HCT116 (cell line): ENCODE data around the gene KLHDC4. TPM values are rescaled to one million over a fixed set of nuclear protein-coding genes. Genes with fewer than 3 reads are reported as not detected.

Experiments used
- ATAC-seq: fragments of 200-7000 bp; cut with Tn5 transposase; 2 replicates; pipeline ENCODE4 v1.9.1; 2020; ENCODE audit warnings: mild to moderate bottlenecking, moderate library complexity
- BruUV-seq: library from RNA; stranded (reverse); fragments of 400-500 nt; replicated peaks from 2 replicates; lab custom pipeline; 2021; lab: Mats Ljungman, UMichigan
- CTCF ChIA-PET: fragments of 300-600 bp; sonication (Branson Sonifier 250); formaldehyde crosslinking; loops from one replicate; lab custom pipeline; 2021; ENCODE audit warnings: antibody characterized with exemption; lab: Charles Lee
- POLR2A ChIA-PET: fragments of 300-600, 350-600 bp; sonication (Branson Sonifier 250); formaldehyde crosslinking; loops from one replicate; lab custom pipeline; 2021; ENCODE audit warnings: antibody characterized with exemption; lab: Charles Lee
- RAD21 ChIA-PET, 2 experiments: fragments of 300-600 bp; sonication (Branson Sonifier 250); formaldehyde crosslinking; loops; one replicate each; lab custom pipeline; 2023; ENCODE audit warnings: low total read pairs in 2 of 2; ENCODE audit not compliant: uncharacterized antibody in 2 of 2, unreplicated experiment in 2 of 2, low non-redundant PET in 1 of 2; lab: Charles Lee
- DNase-seq: peaks from one replicate; pipeline ENCODE4 v3.0.0-alpha.2; 2010; ENCODE audit warnings: low read depth, low spot score
- H2AFZ ChIP-seq: fragments of 200-600 bp; shearing (Covaris generic), sonication (generic); 2 replicates; pipeline ENCODE4 v1.6.1; 2017; ENCODE audit warnings: low read depth, mixed run types, mixed read lengths, antibody characterized with exemption, low read length; ENCODE audit not compliant: poor library complexity, severe bottlenecking
- H3K27ac ChIP-seq: 2 replicates; pipeline ENCODE4 v1.5.1; 2012; ENCODE audit warnings: low read depth, low read length
- H3K27me3 ChIP-seq: fragments of 200-600 bp; sonication (generic); 2 replicates; pipeline ENCODE4 v1.6.1; 2016; ENCODE audit warnings: mixed run types, low read length, mixed read lengths; ENCODE audit not compliant: insufficient read depth
- H3K36me3 ChIP-seq, 2 experiments: fragments of 200-500 bp in 1 of 2; fragments of 200-600 bp in 1 of 2; sonication (Bioruptor generic) in 1 of 2; sonication (generic) in 1 of 2; 2 replicates each; pipeline versions ENCODE4 v1.5.1 to v1.6.1; 2014 to 2016; ENCODE audit warnings: low read length in 2 of 2, inconsistent platforms in 1 of 2, mixed read lengths in 1 of 2, mixed run types in 1 of 2; ENCODE audit not compliant: insufficient read depth in 2 of 2, control insufficient read depth in 1 of 2
- H3K4me1 ChIP-seq, 2 experiments: fragments of 200-600 bp in 1 of 2; sonication (generic) in 1 of 2; 2 replicates each; pipeline versions ENCODE4 v1.5.1 to v1.6.1; 2012 to 2017; ENCODE audit warnings: low read length in 2 of 2, inconsistent platforms in 1 of 2, mild to moderate bottlenecking in 1 of 2, mixed read lengths in 1 of 2, mixed run types in 1 of 2, moderate library complexity in 1 of 2; ENCODE audit not compliant: insufficient read depth in 2 of 2, control insufficient read depth in 1 of 2
- H3K4me2 ChIP-seq: fragments of 200-600 bp; sonication (generic); 2 replicates; pipeline ENCODE4 v1.6.1; 2017; ENCODE audit warnings: mixed run types, low read length, mixed read lengths
- H3K4me3 ChIP-seq, 2 experiments: fragments of 200-600 bp in 1 of 2; sonication (generic) in 1 of 2; replicated peaks in 1 of 2; 2 replicates each; pipeline ENCODE4 v1.5.1; 2011 to 2016; ENCODE audit warnings: low read length in 2 of 2, control low read depth in 1 of 2, low read depth in 1 of 2, mild to moderate bottlenecking in 1 of 2, mixed read lengths in 1 of 2, mixed run types in 1 of 2
- H3K79me2 ChIP-seq: fragments of 200-600 bp; sonication (generic); 2 replicates; pipeline ENCODE4 v1.6.1; 2017; ENCODE audit warnings: mild to moderate bottlenecking, mixed run types, low read length, moderate library complexity, mixed read lengths; ENCODE audit not compliant: insufficient read depth
- H3K9ac ChIP-seq: fragments of 200-600 bp; sonication (generic); 2 replicates; pipeline ENCODE4 v1.6.1; 2016; ENCODE audit warnings: low read length, mixed read lengths
- H3K9me2 ChIP-seq: fragments of 200-600 bp; sonication (generic), shearing (Covaris generic); 2 replicates; pipeline ENCODE4 v1.6.1; 2017; ENCODE audit warnings: mixed run types, mild to moderate bottlenecking, moderate library complexity; ENCODE audit not compliant: insufficient read depth
- H3K9me3 ChIP-seq, 2 experiments: fragments of 200-500 bp in 1 of 2; fragments of 200-600 bp in 1 of 2; sonication (Bioruptor generic) in 1 of 2; sonication (generic) in 1 of 2; 2 replicates each; pipeline ENCODE4 v1.6.1; 2014 to 2017; ENCODE audit warnings: low read length in 2 of 2, mixed read lengths in 2 of 2, inconsistent platforms in 1 of 2, low read depth in 1 of 2, mild to moderate bottlenecking in 1 of 2, mixed run types in 1 of 2, moderate library complexity in 1 of 2; ENCODE audit not compliant: control insufficient read depth in 1 of 2, insufficient read depth in 1 of 2
- H4K20me1 ChIP-seq: fragments of 200-600 bp; sonication (generic), shearing (Covaris generic); 2 replicates; pipeline ENCODE4 v1.6.1; 2017; ENCODE audit warnings: mixed run types, mild to moderate bottlenecking, moderate library complexity; ENCODE audit not compliant: insufficient read depth
- ATF3 ChIP-seq: IDR thresholded peaks from 2 replicates; pipeline ENCODE4 v1.6.1; 2012
- CBX3 ChIP-seq: IDR thresholded peaks from 2 replicates; pipeline ENCODE4 v1.6.1; 2012; ENCODE audit warnings: low read depth
- CEBPB ChIP-seq: IDR thresholded peaks from 2 replicates; pipeline ENCODE4 v1.6.1; 2012; ENCODE audit warnings: low read depth
- EGR1 ChIP-seq: IDR thresholded peaks from 2 replicates; pipeline ENCODE4 v1.6.1; 2012; ENCODE audit warnings: low read depth
- EZH2 ChIP-seq: fragments of 200-600 bp; sonication (generic); IDR thresholded peaks from 2 replicates; pipeline ENCODE4 v1.6.1; 2017; ENCODE audit warnings: antibody characterized with exemption, mixed run types
- EZH2phosphoT487 ChIP-seq: fragments of 200-600 bp; IDR thresholded peaks from 2 replicates; pipeline ENCODE4 v1.6.1; 2018; ENCODE audit warnings: antibody characterized with exemption, borderline replicate concordance
- FOSL1 ChIP-seq: IDR thresholded peaks from 2 replicates; pipeline ENCODE4 v1.6.1; 2012; ENCODE audit warnings: low read depth
- RAD21 ChIP-seq: IDR thresholded peaks from 2 replicates; pipeline ENCODE4 v1.6.1; 2012; ENCODE audit warnings: low read depth, mild to moderate bottlenecking
- SIN3A ChIP-seq: IDR thresholded peaks from 2 replicates; pipeline ENCODE4 v1.6.1; 2012; ENCODE audit warnings: low read depth
- TCF7L2 ChIP-seq: IDR thresholded peaks from 2 replicates; pipeline ENCODE4 v1.7.0; 2011; ENCODE audit warnings: borderline replicate concordance, inconsistent platforms; ENCODE audit not compliant: insufficient read depth, insufficient read length; ENCODE audit errors: extremely low read depth
- ZBTB33 ChIP-seq: IDR thresholded peaks from 2 replicates; pipeline ENCODE4 v1.6.1; 2011; ENCODE audit warnings: mild to moderate bottlenecking, low read length, moderate library complexity; ENCODE audit not compliant: insufficient replicate concordance; ENCODE audit errors: extremely low read depth
- ZFX ChIP-seq: fragments of 450-650 bp; IDR thresholded peaks from 2 replicates; pipeline ENCODE4 v1.6.1; 2017
- ZNF274 ChIP-seq: fragments of 200-500 bp; sonication (Bioruptor generic); IDR thresholded peaks from 2 replicates; pipeline ENCODE4 v1.6.1; 2014; ENCODE audit warnings: mild to moderate bottlenecking, low read depth, low read length, inconsistent platforms
- intact Hi-C: fragments of 100-400 bp; cut with micrococcal nuclease; formaldehyde crosslinking; loops from 2 replicates; pipeline ENCODE4 v1.10.0; 2022
- total RNA-seq: library from RNA; stranded (reverse); gene quantifications from one replicate; pipeline ENCODE4 v1.2.1, GENCODE V29; 2021; ENCODE audit not compliant: unreplicated experiment
- TF ChIP-seq, protein P1 (sequence below): IDR thresholded peaks from 2 replicates; pipeline ENCODE4 v1.6.1; 2012; ENCODE audit warnings: low read depth

The KLHDC4 gene
- total RNA-seq, 1 experiment from 2014 or later = 107 TPM

GRCh38 chr16:87705771-87706277 is 60.0 kb downstream of the KLHDC4 start:
- Histone ChIP-seq H2AFZ (no peak overlapping the region), H4K20me1 (no peaks in the 10 kb centered on the region), H3K27me3 (no peaks in the 10 kb centered on the region), H3K4me2 (no peak overlapping the region), H3K4me1 (no peaks in the 10 kb centered on the region), H3K9ac (no peak overlapping the region), H3K36me3 (peaks cover 8 to 29% of the 10 kb centered on the region in 2 experiments; a peak in 3 of 4 replicates), H3K27ac (no peak overlapping the region), H3K9me3 (no peaks in the 10 kb centered on the region), H3K9me2 (no peaks in the 10 kb centered on the region), H3K4me3 (no peak overlapping the region), H3K79me2 (peaks cover 11% of the 10 kb centered on the region; the same call in 1 of the 2 replicates)
- TF ChIP-seq EZH2 (no peak), ZFX (no peak), FOSL1 (no peak)
- ChIA-PET POLR2A (no interaction called here), CTCF (interaction anchor here (1.1 kb wide), 1 partner anchor 24 kb away, joined by 3 read pairs; no protein-coding TSS in a partner anchor), RAD21 (interaction anchor here in 1 of 2 experiments (0.6 kb wide), 1 partner anchor 11 kb away, joined by 4 read pairs; no protein-coding TSS in a partner anchor)
- intact Hi-C loops = no loop called here
- ATAC-seq (no peak), DNase-seq (no peak)
- no TSS peak for BruUV-seq

DNA sequence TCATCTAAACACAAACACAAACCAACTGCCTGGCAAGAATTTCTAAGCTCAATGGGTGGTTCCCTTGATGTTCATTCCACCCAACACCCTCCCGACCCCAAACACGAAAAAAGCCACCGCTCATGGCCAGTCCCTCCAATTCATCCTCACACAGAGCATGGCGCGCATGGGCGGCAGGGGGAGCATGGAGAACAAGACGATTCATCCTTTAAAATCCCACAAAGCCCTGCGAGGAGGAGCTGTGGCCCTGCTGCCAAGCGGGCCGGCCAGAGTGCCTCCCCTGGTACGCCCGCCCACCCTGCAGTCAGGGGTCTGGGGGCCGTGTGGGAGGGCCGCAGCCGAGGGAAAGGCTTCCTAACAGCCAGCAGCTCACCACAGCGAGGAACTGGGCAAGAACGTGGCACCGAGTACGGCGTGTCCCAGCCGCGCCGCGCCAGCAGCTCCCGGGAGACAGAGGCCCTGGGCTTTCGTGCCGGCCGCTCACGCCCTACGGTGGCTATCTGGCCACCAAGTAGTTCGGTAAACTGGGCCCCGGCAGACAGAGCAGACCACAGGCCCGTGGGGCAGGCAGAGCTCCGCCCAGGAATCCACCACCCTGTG is 60.9 kb downstream of the KLHDC4 start:
- BruUV-seq = no TSS peak
- POLR2A ChIA-PET = no interaction called here
- CTCF ChIA-PET = interaction anchor here (1.1 kb wide), 1 partner anchor 23 kb away, joined by 3 read pairs; no protein-coding TSS in a partner anchor
- Histone ChIP-seq H3K36me3 (peaks cover 5 to 25% of the 10 kb centered on the region in 2 experiments; a peak in 3 of 4 replicates), H3K4me3 (no peak overlapping the region), H2AFZ (no peak overlapping the region), H3K9me2 (no peaks in the 10 kb centered on the region), H3K9ac (no peak overlapping the region), H3K4me1 (no peaks in the 10 kb centered on the region), H3K27ac (no peak overlapping the region), H3K9me3 (no peaks in the 10 kb centered on the region), H3K4me2 (no peak overlapping the region), H3K27me3 (no peaks in the 10 kb centered on the region), H3K79me2 (peaks cover 11% of the 10 kb centered on the region; the same call in 1 of the 2 replicates), H4K20me1 (no peaks in the 10 kb centered on the region)
- intact Hi-C loops = no loop called here
- DNase-seq = no peak
- RAD21 ChIA-PET = no interaction called here
- ATAC-seq = no peak
- TF ChIP-seq EZH2phosphoT487 = no peak
- no peak for TF ChIP-seq RAD21
- no peak for TF ChIP-seq ATF3
- TF ChIP-seq EZH2 = no peak
- no peak for TF ChIP-seq ZBTB33
- TF ChIP-seq ZFX = no peak
- no peak for TF ChIP-seq SIN3A
- TF ChIP-seq EGR1 = no peak
- TF ChIP-seq, protein P1, sequence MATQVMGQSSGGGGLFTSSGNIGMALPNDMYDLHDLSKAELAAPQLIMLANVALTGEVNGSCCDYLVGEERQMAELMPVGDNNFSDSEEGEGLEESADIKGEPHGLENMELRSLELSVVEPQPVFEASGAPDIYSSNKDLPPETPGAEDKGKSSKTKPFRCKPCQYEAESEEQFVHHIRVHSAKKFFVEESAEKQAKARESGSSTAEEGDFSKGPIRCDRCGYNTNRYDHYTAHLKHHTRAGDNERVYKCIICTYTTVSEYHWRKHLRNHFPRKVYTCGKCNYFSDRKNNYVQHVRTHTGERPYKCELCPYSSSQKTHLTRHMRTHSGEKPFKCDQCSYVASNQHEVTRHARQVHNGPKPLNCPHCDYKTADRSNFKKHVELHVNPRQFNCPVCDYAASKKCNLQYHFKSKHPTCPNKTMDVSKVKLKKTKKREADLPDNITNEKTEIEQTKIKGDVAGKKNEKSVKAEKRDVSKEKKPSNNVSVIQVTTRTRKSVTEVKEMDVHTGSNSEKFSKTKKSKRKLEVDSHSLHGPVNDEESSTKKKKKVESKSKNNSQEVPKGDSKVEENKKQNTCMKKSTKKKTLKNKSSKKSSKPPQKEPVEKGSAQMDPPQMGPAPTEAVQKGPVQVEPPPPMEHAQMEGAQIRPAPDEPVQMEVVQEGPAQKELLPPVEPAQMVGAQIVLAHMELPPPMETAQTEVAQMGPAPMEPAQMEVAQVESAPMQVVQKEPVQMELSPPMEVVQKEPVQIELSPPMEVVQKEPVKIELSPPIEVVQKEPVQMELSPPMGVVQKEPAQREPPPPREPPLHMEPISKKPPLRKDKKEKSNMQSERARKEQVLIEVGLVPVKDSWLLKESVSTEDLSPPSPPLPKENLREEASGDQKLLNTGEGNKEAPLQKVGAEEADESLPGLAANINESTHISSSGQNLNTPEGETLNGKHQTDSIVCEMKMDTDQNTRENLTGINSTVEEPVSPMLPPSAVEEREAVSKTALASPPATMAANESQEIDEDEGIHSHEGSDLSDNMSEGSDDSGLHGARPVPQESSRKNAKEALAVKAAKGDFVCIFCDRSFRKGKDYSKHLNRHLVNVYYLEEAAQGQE = no peak
- no peak for TF ChIP-seq CEBPB
- TF ChIP-seq ZNF274 = no peak
- TF ChIP-seq TCF7L2 = no peak
- TF ChIP-seq CBX3 = no peak
